Measurements from ENCODE around the gene CCDC13.

GRCh38 chr3:42743204-42743995, 29.7 kb downstream of the CCDC13 start:
- no peak for TF ChIP-seq CTCF (optimal IDR thresholded peaks at IDR 0.05 in 1 of 3, IDR thresholded peaks at IDR 0.05 in 1 of 3, conservative IDR thresholded peaks at IDR 0.05 in 1 of 3; ENCODE audit: extremely low read depth in 1 of 3, insufficient read depth in 2 of 3, low read length in 3 of 3)
- no peak for TF ChIP-seq EZH2 (IDR thresholded peaks at IDR 0.05; ENCODE audit: low read length)
